Heart left ventricle (tissue), 13 donors: ENCODE measurements around the gene SERPINB6.
"Not testable (repeated sequence)": the region's sequence is repeated elsewhere in the genome, so short reads cannot be mapped to it uniquely, and the experiment has no call there.

ENCODE experiments used
- POLR2A ChIP-seq, 2 donors: fragments of 450-650 bp; IDR thresholded peaks; one replicate each; pipeline ENCODE4 v1.6.1; 2017; ENCODE audit warnings: antibody characterized with exemption in 2 of 2, mild to moderate bottlenecking in 2 of 2, moderate library complexity in 2 of 2
- TF ChIP-seq, protein P1 (sequence below), 12 donors: fragments of 200-600 bp; sonication (generic) in 4 of 12; IDR thresholded peaks; one replicate each; pipeline versions ENCODE4 v1.5.0 to v1.8.0; 2018 to 2022; ENCODE audit warnings: antibody characterized with exemption in 12 of 12, mild to moderate bottlenecking in 5 of 12
- donor health status: ischemic (EF 13 %, LVEDD 7.1; RV severe dilation, severe dysfunction).
- donor health status: DM: no; HTN: yes; CAD: no.
- donor health status: DM: no; HTN: no; CAD: no.
- donor health status: ischemic (EF 25% LVEDD 6.9; RV normal size, moderate dysfunction).
- donor health status: ischemic (EF 25% LVEDD 5.7; RV mildly dilated, moderate dysfunction).
- donor health status: ischemic (EF 35%, LVEDD 5.7; RV mildly dilated, moderate dysfunction).
- donor health status: nonischemic (EF 11% LVEDD 7.7; RV severe dilation, severe dysfunction).
- donor health status: DM: yes; HTN: yes; CAD: no.
- donor health status: PGD.
- donor health status: ischemic (EF 29% LVEDD 5.4; RV normal size, mild dysfunction).
- donor health status: nonischemic (EF 23%, LVEDD 6.1; RV moderate dilation, normal function).

DNA sequence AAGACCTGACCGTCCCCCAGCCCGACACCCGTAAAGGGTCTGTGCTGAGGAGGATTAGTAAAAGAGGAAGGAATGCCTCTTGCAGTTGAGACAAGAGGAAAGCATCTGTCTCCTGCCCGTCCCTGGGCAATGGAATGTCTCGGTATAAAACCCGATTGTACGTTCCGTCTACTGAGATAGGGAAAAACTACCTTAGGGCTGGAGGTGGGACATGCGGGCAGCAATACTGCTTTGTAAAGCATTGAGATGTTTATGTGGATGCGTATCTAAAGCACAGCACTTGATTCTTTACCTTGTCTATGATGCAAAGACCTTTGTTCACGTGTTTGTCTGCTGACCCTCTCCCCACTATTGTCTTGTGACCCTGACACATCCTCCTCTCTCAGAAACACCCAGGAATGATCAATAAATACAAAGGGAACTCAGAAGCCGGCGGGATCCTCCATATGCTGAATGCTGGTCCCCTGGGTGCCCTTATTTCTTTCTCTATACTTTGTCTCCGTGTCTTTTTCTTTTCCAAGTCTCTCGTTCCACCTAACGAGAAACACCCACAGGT, 62.2 kb downstream of the SERPINB6 start:
- TF ChIP-seq, protein P1, sequence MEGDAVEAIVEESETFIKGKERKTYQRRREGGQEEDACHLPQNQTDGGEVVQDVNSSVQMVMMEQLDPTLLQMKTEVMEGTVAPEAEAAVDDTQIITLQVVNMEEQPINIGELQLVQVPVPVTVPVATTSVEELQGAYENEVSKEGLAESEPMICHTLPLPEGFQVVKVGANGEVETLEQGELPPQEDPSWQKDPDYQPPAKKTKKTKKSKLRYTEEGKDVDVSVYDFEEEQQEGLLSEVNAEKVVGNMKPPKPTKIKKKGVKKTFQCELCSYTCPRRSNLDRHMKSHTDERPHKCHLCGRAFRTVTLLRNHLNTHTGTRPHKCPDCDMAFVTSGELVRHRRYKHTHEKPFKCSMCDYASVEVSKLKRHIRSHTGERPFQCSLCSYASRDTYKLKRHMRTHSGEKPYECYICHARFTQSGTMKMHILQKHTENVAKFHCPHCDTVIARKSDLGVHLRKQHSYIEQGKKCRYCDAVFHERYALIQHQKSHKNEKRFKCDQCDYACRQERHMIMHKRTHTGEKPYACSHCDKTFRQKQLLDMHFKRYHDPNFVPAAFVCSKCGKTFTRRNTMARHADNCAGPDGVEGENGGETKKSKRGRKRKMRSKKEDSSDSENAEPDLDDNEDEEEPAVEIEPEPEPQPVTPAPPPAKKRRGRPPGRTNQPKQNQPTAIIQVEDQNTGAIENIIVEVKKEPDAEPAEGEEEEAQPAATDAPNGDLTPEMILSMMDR (IDR thresholded peaks at IDR 0.05), result not testable (repeated sequence)
- TF ChIP-seq POLR2A (IDR thresholded peaks at IDR 0.05), result not testable (repeated sequence)
